Pancreas (tissue), 10 donors: ENCODE results near the gene PSMD6. TPM values are rescaled to one million over a fixed set of nuclear protein-coding genes. Genes with fewer than 3 reads are reported as not detected.

Source experiments
- ATAC-seq, 4 donors: fragments of 200-7000 bp; cut with Tn5 transposase; one replicate each; pipeline versions ENCODE4 v1.8.0 to v1.9.1; 2020; ENCODE audit warnings: mild to moderate bottlenecking in 4 of 4, moderate library complexity in 4 of 4
- DNase-seq, 6 donors: peaks; one replicate each; pipeline ENCODE4 v3.0.0-alpha.2; 2020
- FAIRE-seq: peaks from 2 replicates; lab custom pipeline; 2012; peaks lifted over from hg19 to GRCh38; lab: Jason Lieb, UNC
- H3K27ac ChIP-seq, 4 donors: fragments of 200-600 bp; sonication (generic); 1 replicate in 3 of 4; 2 replicates in 1 of 4; pipeline versions ENCODE4 v1.5.0 to v1.8.0; 2020
- H3K27me3 ChIP-seq, 4 donors: fragments of 200-600 bp; one replicate each; pipeline ENCODE4 v1.8.0; 2021
- H3K36me3 ChIP-seq, 3 donors: fragments of 200-600 bp; sonication (generic) in 1 of 3; one replicate each; pipeline versions ENCODE4 v1.5.0 to v1.8.0; 2020 to 2021
- H3K4me1 ChIP-seq, 3 donors: fragments of 200-600 bp; one replicate each; pipeline ENCODE4 v1.8.0; 2021
- H3K4me3 ChIP-seq, 4 donors: fragments of 200-600 bp; sonication (generic) in 2 of 4; one replicate each; pipeline versions ENCODE4 v1.5.0 to v1.8.0; 2020 to 2021
- H3K9me3 ChIP-seq, 4 donors: fragments of 200-600 bp; one replicate each; pipeline ENCODE4 v1.8.0; 2021
- CTCF ChIP-seq, 4 donors: fragments of 200-600 bp; sonication (generic) in 3 of 4; IDR thresholded peaks; one replicate each; pipeline versions ENCODE4 v1.5.0 to v1.8.0; 2021; ENCODE audit warnings: antibody characterized with exemption in 4 of 4
- WGBS, 2 donors: extraction: QIAGEN DNeasy Blood & Tissue Kit; methylation state at CpG; one replicate each; pipeline ENCODE4 v1.1.7; 2013; 5-methylcytosine and 5-hydroxymethylcytosine counted together
- intact Hi-C, 3 donors: fragments of 100-400 bp; cut with DNase I; formaldehyde crosslinking; loops; one replicate each; pipeline versions ENCODE4 v1.11.1 to v1.14.2; 2022
- polyA plus RNA-seq, 2 donors: library from polyadenylated mRNA; stranded (reverse); fragments of 200-250 nt; gene quantifications; one replicate each; pipeline ENCODE4 v1.2.3, GENCODE V29; 2013
- total RNA-seq, 6 donors: library from RNA; stranded (reverse); fragmentation: NEBNext Ultra II Directional in 4 of 6; extraction: Animal tissue kit (Norgen Biotek cat#: 25700) in 4 of 6; gene quantifications; one replicate each; pipeline versions ENCODE4 v1.2.1 to v1.2.4, GENCODE V29; 2021 to 2023
- donor health status: healthy with polysubstance abuse.
- donor health status: DM: no; HTN: no; CAD: no; lungs with moderate emphysema.
- donor health status: DM: no; HTN: no; CAD: no.
- donor health status: control.
- donor health status: control.
- donor health status: Bipolar disorder and iron deficiency.
- donor health status: DM: yes; HTN: yes; CAD: no.
- donor health status: DM: no; HTN: no; CAD: no.
- donor health status: DM: no; HTN: no; CAD: no.
- donor health status: DM: yes; HTN: yes; CAD: no.

Gene PSMD6
- total and polyA plus RNA-seq, 8 donors = 73.7 to 220 (median 114) TPM

GRCh38 chr3:64027658-64028057, 4.4 kb upstream of the PSMD6 start:
- intact Hi-C loops = loop anchor here in 2 of 3 donors (5.0 kb wide), 3 partner anchors 370 to 460 kb away; no protein-coding TSS in a partner anchor
- DNase-seq = no peak
- TF ChIP-seq CTCF (IDR thresholded peaks at IDR 0.05) = no peak
- FAIRE-seq = no peak
- no peaks in the 10 kb centered on the region for H3K9me3 ChIP-seq
- peaks cover 0 to 4% (median 0%) of the 10 kb centered on the region in 3 donors for H3K4me1 ChIP-seq
- H3K36me3 ChIP-seq = no peaks in the 10 kb centered on the region
- no peaks in the 10 kb centered on the region for H3K27me3 ChIP-seq
- ATAC-seq = no peak
- H3K27ac ChIP-seq = no peak overlapping the region
- WGBS, 2 donors = 75 to 78% methylated on average over 8 of the region's 8 CpGs
- H3K4me3 ChIP-seq = no peak overlapping the region

- TF ChIP-seq CTCF (IDR thresholded peaks at IDR 0.05) = no peak
- no peak for FAIRE-seq
- no peak for DNase-seq
These were observed 3.1 kb upstream of the PSMD6 start for GRCh38 chr3:64026346-64026745.

GRCh38 chr3:64023861-64024223, 548 bp upstream of the PSMD6 start:
- peak overlapping the region in 1 of 4 donors; percentile 96 for H3K4me3 ChIP-seq
- intact Hi-C loops = no loop called here
- FAIRE-seq (no peak), DNase-seq (no peak), ATAC-seq (no peak)
- peak overlapping the region; percentile 79 to 90 (median 88) for H3K27ac ChIP-seq
- no peak for TF ChIP-seq CTCF (IDR thresholded peaks at IDR 0.05)
- peaks cover 0 to 13% (median 10%) of the 10 kb centered on the region in 3 donors for H3K4me1 ChIP-seq
- H3K27me3 ChIP-seq = no peaks in the 10 kb centered on the region
- H3K9me3 ChIP-seq = no peaks in the 10 kb centered on the region
- 39 to 41% methylated on average over 5 of the region's 5 CpGs for WGBS, 2 donors
- peaks cover 0 to 5% (median 2%) of the 10 kb centered on the region in 3 donors for H3K36me3 ChIP-seq

More at GRCh38 chr3:64026346-64026745, 3.1 kb upstream of the PSMD6 start:
- Histone ChIP-seq H3K4me3 (no peak overlapping the region), H3K36me3 (no peaks in the 10 kb centered on the region), H3K9me3 (no peaks in the 10 kb centered on the region), H3K27me3 (no peaks in the 10 kb centered on the region), H3K27ac (no peak overlapping the region), H3K4me1 (peaks cover 0 to 6% (median 0%) of the 10 kb centered on the region in 3 donors)
- WGBS, 2 donors = 79 to 89% methylated on average over 2 of the region's 2 CpGs
- intact Hi-C loops = loop anchor here in 2 of 3 donors (5.0 kb wide), 3 partner anchors 371 to 461 kb away; no protein-coding TSS in a partner anchor
- no peak for ATAC-seq

GRCh38 chr3:64022451-64023186, 675 bp downstream of the PSMD6 start:
- Histone ChIP-seq H3K9me3 (no peaks in the 10 kb centered on the region), H3K27ac (peak overlapping the region; percentile 79 to 90 (median 88)), H3K36me3 (peaks cover 0 to 16% (median 14%) of the 10 kb centered on the region in 3 donors), H3K4me3 (peak overlapping the region; percentile 87 to 96 (median 94)), H3K4me1 (peaks cover 6 to 17% (median 15%) of the 10 kb centered on the region in 3 donors), H3K27me3 (no peaks in the 10 kb centered on the region)
- intact Hi-C loops = no loop called here
- peak; percentile 51 to 67 (median 54) for ATAC-seq
- FAIRE-seq = no peak
- DNase-seq = peak; percentile 63 to 65 (median 64)
- TF ChIP-seq CTCF (IDR thresholded peaks at IDR 0.05) = no peak
- 6 to 8% methylated on average over 24 of the region's 24 CpGs for WGBS, 2 donors

GRCh38 chr3:64021922-64022321, 1.4 kb downstream of the PSMD6 start:
- Histone ChIP-seq H3K27ac (peak overlapping the region; percentile 79 to 90 (median 88)), H3K4me3 (peak overlapping the region; percentile 87 to 96 (median 94)), H3K27me3 (no peaks in the 10 kb centered on the region), H3K9me3 (no peaks in the 10 kb centered on the region), H3K36me3 (peaks cover 0 to 22% (median 21%) of the 10 kb centered on the region in 3 donors), H3K4me1 (peaks cover 10 to 17% (median 15%) of the 10 kb centered on the region in 3 donors)
- intact Hi-C loops = no loop called here
- no peak for ATAC-seq
- DNase-seq = no peak
- 27 to 37% methylated on average over 6 of the region's 6 CpGs for WGBS, 2 donors
- no peak for TF ChIP-seq CTCF (IDR thresholded peaks at IDR 0.05)
- no peak for FAIRE-seq
